Right renal pelvis (tissue), 4 donors: ENCODE results near the gene TMEM209. TPM values are rescaled to one million over a fixed set of nuclear protein-coding genes. Genes with fewer than 3 reads are reported as not detected.
"Not testable (repeated sequence)": the region's sequence is repeated elsewhere in the genome, so short reads cannot be mapped to it uniquely, and the experiment has no call there.

Source experiments
- DNase-seq, 4 donors: peaks; one replicate each; pipeline ENCODE4 v3.0.0-alpha.2; 2013; ENCODE audit warnings: low read depth in 4 of 4, low spot score in 3 of 4, missing footprints in 1 of 4
- polyA plus RNA-seq, 4 donors: library from polyadenylated mRNA; unstranded; fragments of 120-200 nt; gene quantifications; one replicate each; pipeline ENCODE4 v1.2.1, GENCODE V29; 2013; ENCODE audit not compliant: insufficient read length in 4 of 4

The TMEM209 gene
- polyA plus RNA-seq, 4 donors = 23.2 to 29.6 (median 28.9) TPM

- DNase-seq = no peak
Measured at GRCh38 chr7:130219871-130220270, 14.7 kb upstream of the TMEM209 start.

- DNase-seq = no peak
Measured at GRCh38 chr7:130218806-130219620, 13.8 kb upstream of the TMEM209 start.

DNA sequence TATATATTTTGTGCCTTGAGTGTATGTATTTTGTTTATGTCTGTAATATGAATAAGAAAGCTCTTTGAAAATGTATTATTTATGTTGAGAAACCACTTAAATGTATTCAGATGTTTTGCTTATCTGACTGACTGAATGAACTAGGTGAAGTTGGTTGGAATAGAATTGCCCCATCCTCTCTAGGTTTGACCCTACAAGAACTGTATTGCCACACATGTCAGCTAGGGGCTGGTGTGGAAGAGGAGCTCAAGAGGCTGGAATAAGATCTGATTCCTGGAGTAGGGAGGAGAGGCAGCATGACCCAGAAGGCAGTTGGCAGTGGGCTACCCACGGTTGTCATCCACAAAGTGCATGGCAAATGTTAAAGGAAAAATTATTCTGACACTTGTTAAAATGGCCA is 11.5 kb upstream of the TMEM209 start:
- DNase-seq = no peak

DNA sequence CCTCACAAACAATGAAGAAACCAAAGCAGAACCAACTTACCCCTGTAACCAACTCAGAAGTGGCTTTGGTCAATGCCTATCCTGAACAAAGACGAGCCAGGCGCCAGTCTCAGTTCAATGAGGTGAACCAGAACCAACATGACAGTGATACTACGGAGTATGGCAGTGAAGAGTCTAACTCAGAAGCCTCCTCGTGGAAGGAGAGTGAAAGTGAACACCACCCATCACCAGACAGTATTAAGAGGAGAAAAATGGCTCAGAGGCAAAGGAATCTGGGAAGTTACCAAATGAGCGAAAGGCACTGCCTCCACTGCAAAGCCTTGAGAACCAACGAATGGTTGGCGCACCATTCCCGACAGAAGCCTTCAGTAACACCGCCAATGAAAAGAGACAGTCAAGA is 10.8 kb upstream of the TMEM209 start:
- DNase-seq = no peak

DNA sequence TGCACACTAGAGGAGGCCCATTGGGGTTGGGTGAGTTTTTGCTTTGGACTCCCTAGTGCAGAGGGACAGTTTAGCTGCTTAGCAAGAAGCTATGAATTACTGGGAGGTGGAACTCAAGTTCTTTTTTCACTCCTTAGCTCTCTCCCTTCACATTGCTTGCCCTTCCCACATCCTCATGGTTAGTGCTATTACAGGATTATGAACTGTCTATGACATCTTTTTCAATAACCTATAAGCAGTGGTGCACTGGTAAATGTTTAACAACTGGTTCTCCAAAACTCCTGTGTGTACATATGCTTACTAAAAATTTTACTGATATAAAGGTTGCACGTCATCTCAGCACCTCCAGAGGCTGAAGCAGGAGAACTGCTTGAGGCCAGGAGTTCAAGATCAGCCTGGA is 8.6 kb upstream of the TMEM209 start:
- no peak for DNase-seq

- no peak for DNase-seq
Measured at GRCh38 chr7:130210181-130210935, 5.2 kb upstream of the TMEM209 start.

- no peak for DNase-seq
Measured at GRCh38 chr7:130208516-130208915, 3.3 kb upstream of the TMEM209 start.

GRCh38 chr7:130207642-130208041 is 2.4 kb upstream of the TMEM209 start, which contains the start of gene SSMEM1:
Gene SSMEM1, plus strand, starts transcription at chr7:130207860. Its CDS starts 51 bp downstream, at chr7:130207911.
- no peak for DNase-seq

- no peak for DNase-seq
Measured at GRCh38 chr7:130207033-130207432, 1.8 kb upstream of the TMEM209 start.

DNA sequence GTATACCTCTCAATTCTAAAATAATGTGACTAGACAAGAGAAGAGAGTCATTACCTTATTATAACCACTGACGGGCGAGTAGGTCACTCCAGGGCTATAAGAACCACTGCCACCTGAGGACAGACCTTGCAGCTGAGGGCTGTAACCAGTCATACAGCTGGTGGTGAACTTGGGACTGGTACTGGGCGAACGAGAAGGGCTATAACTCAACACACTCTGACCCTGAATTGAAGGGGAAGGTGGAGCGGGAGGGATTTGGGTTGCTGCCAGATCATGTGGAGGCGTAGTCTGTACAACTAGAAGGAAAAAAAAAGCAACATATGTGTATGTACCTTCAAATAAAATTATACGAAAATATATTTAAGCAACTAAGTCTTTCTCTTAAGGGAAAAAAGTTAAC is 3.4 kb downstream of the TMEM209 start:
- no peak for DNase-seq

GRCh38 chr7:130197094-130197493 is 8.1 kb downstream of the TMEM209 start:
- DNase-seq = no peak

GRCh38 chr7:130196476-130196875 is 8.7 kb downstream of the TMEM209 start:
- no peak for DNase-seq

- DNase-seq = no peak
Measured at GRCh38 chr7:130195396-130195795, 9.8 kb downstream of the TMEM209 start.

DNA sequence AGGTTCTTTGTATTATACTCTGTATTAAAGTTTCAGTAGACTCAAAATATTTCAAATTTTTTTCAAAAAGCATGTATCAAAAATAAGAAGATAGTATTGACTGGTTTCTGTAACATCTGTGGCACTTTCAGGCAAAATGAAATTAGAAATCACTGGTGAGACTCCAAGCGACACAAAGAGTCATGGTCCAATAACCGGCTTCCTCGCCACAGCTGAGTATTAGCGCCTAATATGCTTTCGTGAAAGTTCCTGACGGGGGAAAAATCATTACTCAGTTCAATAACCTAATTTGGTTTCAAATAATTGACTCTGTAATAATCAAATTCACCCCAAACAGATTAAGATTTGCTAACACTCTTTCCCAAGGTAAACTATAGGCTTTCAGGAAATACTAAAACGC is 13.4 kb downstream of the TMEM209 start:
- DNase-seq = no peak

DNA sequence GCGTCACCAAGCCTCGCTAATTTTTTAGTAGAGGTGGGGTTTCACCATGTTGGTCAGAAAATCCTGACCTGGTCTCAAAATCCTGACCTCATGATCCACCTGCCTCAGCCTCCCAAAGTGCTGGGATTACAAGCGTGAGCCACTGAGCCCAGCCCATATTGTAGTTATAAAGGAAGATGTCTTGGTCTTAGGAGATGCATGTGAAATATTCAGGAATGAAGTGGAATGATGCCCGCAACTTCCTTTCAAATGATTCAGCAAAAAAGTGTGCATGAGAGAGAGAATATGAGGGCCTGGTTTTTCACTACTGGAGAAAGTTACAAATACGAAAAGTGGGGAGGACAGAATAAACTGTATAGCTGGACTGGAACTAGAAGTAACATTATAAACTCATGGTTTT is 15.9 kb downstream of the TMEM209 start:
- DNase-seq = no peak

DNA sequence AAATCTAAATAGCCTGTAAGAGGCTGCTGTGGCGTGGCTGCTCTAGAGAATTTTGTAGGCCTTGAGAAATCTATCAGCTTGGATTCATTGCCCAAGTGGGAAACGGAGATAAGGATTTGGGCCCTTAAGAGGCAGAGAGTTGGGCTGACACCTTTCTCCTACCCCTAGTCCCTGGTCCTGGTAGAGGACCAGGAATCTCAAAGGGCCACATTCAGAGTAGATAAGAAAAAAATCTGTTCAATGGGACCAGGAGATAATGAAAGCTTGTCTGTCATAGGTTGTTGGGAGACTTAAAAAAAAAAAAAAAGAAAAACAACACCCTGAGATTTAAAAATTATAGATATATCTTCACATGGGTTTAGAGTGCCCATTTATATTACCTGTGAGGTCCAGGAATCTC is 17.8 kb downstream of the TMEM209 start:
- no peak for DNase-seq

DNA sequence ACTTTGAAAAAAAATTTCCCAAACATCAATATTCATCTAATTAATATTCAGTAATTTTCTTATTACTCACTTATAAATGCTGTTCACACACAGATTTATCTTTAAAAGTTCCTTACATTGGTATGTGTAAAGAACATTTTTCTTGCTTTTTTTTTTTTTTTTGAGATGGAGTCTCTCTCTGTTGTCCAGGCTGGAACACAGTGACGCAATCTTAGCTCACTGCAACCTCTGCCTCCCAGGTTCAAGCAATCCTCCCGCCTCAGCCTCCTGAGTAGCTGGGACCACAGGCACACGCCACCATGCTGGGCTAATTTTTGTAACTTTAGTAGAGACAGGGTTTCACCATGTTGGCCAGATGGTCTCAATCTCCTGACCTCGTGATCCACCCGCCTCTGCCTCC is 20.9 kb downstream of the TMEM209 start:
- DNase-seq = not testable (repeated sequence)

DNA sequence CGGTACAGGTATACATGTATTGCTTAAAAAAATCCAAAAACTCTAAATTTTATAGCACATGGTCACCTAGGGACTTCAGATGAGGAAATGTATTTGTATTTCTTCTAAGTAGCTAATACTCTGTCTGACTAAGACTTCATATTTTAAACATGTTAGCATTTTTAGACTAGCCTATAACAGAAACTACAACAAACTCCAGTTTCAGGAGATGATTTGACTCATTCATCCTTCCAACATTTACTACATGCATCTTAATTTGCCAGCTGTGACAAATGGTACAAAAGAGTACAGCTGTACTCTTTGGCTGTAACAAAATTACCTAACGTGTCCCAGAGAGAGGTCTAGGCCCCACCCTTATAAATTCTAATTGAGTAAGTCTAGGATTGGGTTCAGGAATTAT is 22.2 kb downstream of the TMEM209 start:
- DNase-seq = no peak

DNA sequence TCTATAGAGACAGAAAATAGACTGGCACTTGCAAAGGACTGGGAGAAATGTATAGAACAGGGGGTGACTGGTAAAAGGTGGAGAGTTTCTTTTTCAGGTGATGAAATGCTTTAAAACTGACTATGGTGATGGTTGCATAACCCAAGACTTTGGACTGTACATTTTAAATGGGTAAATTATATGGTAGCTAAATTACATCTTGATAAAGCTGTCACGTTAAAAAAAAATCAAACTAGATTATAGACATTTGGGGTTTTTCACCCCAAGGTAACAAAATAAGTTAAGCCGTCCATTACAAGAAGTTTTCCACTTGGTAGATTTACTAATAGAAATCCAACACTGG is 24.0 kb downstream of the TMEM209 start:
- no peak for DNase-seq

DNA sequence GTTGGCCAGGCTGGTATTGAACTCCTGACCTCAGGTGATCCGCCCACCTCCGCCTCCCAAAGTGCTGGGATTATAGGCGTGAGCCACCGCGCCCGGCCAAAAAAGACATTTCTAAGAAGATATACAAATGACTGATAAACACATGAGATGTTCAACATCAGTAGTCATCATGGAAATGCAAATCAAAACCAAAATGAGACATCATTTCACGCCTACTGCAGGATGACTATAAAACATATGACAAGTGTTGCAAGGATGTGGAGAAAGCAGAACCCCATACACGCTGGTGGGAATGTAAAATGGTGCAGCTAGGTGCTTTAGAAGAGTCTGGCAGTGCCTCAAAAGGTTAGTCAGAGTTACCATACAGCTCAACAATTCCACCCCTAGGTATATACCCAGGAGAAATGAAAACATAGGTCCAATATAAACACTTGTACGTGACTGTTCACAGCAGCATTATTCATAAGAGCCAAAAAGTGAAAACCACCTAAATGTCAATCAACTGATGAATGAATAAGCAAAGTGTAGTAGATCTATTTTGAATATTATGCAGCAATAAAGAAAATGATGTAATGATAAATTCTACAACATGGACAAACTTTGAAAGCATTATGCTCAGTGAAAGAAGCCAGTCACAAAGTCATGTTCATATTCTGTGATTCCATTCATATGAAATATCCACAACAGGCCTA is 24.5 kb downstream of the TMEM209 start:
- no peak for DNase-seq

- no peak for DNase-seq
Measured at GRCh38 chr7:130179631-130180030, 25.6 kb downstream of the TMEM209 start.
